Tibial nerve (tissue), 4 donors: Measurements from ENCODE around the gene IFTAP.

ENCODE experiments used
- CTCF ChIP-seq, 5 experiments: fragments of 200-600 bp in 3 of 5; fragments of 450-650 bp in 2 of 5; sonication (generic) in 3 of 5; IDR thresholded peaks; one replicate each; pipeline ENCODE4 v1.5.1; 2016 to 2019; ENCODE audit warnings: antibody characterized with exemption in 5 of 5, mild to moderate bottlenecking in 3 of 5, moderate library complexity in 2 of 5
- EP300 ChIP-seq, 2 donors: sonication (generic); formaldehyde crosslinking; IDR thresholded peaks; one replicate each; pipeline ENCODE4 v1.6.1; 2017; ENCODE audit warnings: antibody characterized with exemption in 2 of 2, mild to moderate bottlenecking in 1 of 2

GRCh38 chr11:36565031-36565610 is 29.2 kb upstream of the IFTAP start:
- no peak for TF ChIP-seq CTCF (IDR thresholded peaks at IDR 0.05)
- no peak for TF ChIP-seq EP300 (IDR thresholded peaks at IDR 0.05)
